ENCODE results near the gene OPA1.

DNA sequence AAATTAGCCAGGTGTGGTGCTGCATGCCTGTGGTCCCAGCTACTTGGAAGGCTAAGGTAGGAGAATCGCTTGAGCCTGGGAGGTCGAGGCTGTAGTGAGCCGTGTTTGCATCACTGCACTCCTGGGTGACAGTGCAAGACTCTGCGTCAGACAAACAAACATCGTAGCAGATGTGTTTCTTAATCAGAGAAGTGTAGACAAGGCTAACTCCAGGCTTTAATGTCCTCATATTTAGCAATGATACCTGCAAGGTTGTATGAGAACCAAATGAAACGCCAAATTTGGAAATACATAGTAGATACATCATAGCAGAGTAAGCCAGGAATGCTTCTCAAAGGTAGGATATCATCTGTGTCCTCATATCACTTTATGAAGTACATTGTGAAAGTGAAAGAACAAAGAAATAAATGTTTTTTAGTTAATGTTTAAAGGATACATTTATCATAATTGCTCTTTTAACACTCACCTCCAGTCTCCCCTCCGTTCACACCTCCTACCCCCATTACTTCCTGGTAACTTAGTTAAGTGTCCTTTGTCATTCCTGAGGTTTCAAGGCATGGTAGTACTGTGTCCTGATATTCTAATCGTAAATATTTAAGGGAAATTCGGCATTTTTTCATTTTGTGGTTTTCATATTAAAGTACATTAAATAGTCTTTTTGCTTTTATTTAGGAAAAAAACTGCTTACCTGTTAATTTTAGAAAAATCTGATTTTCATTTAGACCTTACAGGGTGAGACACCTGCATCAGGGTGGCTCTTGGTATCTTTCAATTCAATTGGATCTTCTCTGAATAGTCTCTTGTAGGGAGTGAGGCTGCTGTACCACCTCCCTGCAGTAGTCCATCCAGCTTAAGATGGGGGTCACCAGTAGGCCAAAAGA is 96.1 kb downstream of the OPA1 start:
- TF ChIP-seq POLR2A (IDR thresholded peaks at IDR 0.05): no peak
- TF ChIP-seq, protein P1, sequence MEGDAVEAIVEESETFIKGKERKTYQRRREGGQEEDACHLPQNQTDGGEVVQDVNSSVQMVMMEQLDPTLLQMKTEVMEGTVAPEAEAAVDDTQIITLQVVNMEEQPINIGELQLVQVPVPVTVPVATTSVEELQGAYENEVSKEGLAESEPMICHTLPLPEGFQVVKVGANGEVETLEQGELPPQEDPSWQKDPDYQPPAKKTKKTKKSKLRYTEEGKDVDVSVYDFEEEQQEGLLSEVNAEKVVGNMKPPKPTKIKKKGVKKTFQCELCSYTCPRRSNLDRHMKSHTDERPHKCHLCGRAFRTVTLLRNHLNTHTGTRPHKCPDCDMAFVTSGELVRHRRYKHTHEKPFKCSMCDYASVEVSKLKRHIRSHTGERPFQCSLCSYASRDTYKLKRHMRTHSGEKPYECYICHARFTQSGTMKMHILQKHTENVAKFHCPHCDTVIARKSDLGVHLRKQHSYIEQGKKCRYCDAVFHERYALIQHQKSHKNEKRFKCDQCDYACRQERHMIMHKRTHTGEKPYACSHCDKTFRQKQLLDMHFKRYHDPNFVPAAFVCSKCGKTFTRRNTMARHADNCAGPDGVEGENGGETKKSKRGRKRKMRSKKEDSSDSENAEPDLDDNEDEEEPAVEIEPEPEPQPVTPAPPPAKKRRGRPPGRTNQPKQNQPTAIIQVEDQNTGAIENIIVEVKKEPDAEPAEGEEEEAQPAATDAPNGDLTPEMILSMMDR (IDR thresholded peaks at IDR 0.05): no peak
